PC-9 (cell line): ENCODE data around the gene PDPR.
"Not testable (repeated sequence)": the region's sequence is repeated elsewhere in the genome, so short reads cannot be mapped to it uniquely, and the experiment has no call there.

Experiments used
- EZH2 ChIP-seq: fragments of 200-600 bp; sonication (generic); IDR thresholded peaks from 2 replicates; pipeline ENCODE4 v1.8.0; 2017; ENCODE audit warnings: antibody characterized with exemption, low read depth
- TF ChIP-seq, protein P1 (sequence below): fragments of 200-600 bp; sonication (generic); conservative IDR thresholded peaks from 2 replicates; pipeline ENCODE4 v1.6.1; 2017; ENCODE audit warnings: mixed run types, antibody characterized with exemption, mild to moderate bottlenecking, moderate library complexity

DNA sequence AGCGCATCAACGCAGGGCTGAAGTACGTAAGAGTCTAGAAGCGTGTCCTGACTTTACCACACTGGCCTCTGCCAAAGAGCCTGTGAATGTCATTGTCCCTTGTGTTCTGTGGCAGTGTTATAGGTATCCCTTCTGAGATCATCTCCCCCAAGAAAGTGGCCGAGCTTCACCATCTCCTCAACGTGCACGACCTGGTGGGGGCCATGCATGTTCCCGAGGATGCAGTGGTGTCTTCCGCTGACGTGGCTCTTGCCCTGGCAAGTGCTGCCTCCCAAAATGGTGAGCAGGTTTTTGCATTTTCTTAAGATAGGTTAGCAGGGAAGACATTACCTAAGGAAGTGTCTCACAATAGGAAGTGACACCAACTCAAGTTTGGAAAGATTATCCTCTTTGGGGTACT is 14.7 kb downstream of the PDPR start:
- TF ChIP-seq, protein P1, sequence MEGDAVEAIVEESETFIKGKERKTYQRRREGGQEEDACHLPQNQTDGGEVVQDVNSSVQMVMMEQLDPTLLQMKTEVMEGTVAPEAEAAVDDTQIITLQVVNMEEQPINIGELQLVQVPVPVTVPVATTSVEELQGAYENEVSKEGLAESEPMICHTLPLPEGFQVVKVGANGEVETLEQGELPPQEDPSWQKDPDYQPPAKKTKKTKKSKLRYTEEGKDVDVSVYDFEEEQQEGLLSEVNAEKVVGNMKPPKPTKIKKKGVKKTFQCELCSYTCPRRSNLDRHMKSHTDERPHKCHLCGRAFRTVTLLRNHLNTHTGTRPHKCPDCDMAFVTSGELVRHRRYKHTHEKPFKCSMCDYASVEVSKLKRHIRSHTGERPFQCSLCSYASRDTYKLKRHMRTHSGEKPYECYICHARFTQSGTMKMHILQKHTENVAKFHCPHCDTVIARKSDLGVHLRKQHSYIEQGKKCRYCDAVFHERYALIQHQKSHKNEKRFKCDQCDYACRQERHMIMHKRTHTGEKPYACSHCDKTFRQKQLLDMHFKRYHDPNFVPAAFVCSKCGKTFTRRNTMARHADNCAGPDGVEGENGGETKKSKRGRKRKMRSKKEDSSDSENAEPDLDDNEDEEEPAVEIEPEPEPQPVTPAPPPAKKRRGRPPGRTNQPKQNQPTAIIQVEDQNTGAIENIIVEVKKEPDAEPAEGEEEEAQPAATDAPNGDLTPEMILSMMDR, result not testable (repeated sequence)
- TF ChIP-seq EZH2, result not testable (repeated sequence)
